Ovary (tissue), 10 donors: ENCODE results near the gene CCDC102A. TPM values are rescaled to one million over a fixed set of nuclear protein-coding genes. Genes with fewer than 3 reads are reported as not detected.
A peak's percentile ranks its signal among the peaks of the same experiment; 100 is the strongest.

Source experiments
- DNase-seq, 5 donors: peaks; one replicate each; pipeline ENCODE4 v3.0.0-alpha.2; 2019 to 2020
- H3K27ac ChIP-seq, 2 donors: fragments of 200-600 bp; one replicate each; pipeline versions ENCODE4 v1.5.1 to v1.8.0; 2019 to 2022
- H3K27me3 ChIP-seq: fragments of 200-600 bp; one replicate; pipeline ENCODE4 v1.8.0; 2022
- H3K36me3 ChIP-seq: fragments of 200-600 bp; sonication (generic); one replicate; pipeline ENCODE4 v1.5.1; 2019
- H3K4me1 ChIP-seq: one replicate; pipeline ENCODE4 v1.8.1; 2013; ENCODE audit warnings: mild to moderate bottlenecking, moderate library complexity; ENCODE audit not compliant: insufficient read depth
- H3K4me3 ChIP-seq: fragments of 200-600 bp; sonication (generic); one replicate; pipeline ENCODE4 v1.5.1; 2017
- H3K9me3 ChIP-seq, 2 donors: fragments of 200-600 bp in 1 of 2; sonication (generic) in 1 of 2; one replicate each; pipeline versions ENCODE4 v1.5.1 to v1.8.1; 2013 to 2019; ENCODE audit warnings: mild to moderate bottlenecking in 1 of 2, moderate library complexity in 1 of 2
- CTCF ChIP-seq, 3 donors: fragments of 450-650 bp in 2 of 3; fragments of 200-600 bp in 1 of 3; IDR thresholded peaks; one replicate each; pipeline versions ENCODE4 v1.5.1 to v1.8.0; 2016 to 2022; ENCODE audit warnings: antibody characterized with exemption in 3 of 3, mild to moderate bottlenecking in 1 of 3
- EP300 ChIP-seq: sonication (generic); formaldehyde crosslinking; IDR thresholded peaks from one replicate; pipeline ENCODE4 v1.6.1; 2017; ENCODE audit warnings: antibody characterized with exemption
- POLR2A ChIP-seq: fragments of 450-650 bp; IDR thresholded peaks from one replicate; pipeline ENCODE4 v1.6.1; 2017; ENCODE audit warnings: antibody characterized with exemption, mild to moderate bottlenecking, moderate library complexity
- WGBS, 3 donors: extraction: QIAGEN DNeasy Blood & Tissue Kit in 1 of 3; methylation state at CpG; one replicate each; pipeline versions ENCODE4 v1.1.5 to v1.1.7; 2013 to 2017; 5-methylcytosine and 5-hydroxymethylcytosine counted together
- intact Hi-C, 4 donors: fragments of 100-400 bp; cut with DNase I; formaldehyde crosslinking; loops; one replicate each; pipeline versions ENCODE4 v1.11.0 to v1.15.1; 2022 to 2023
- long read RNA-seq, 3 donors: library from polyadenylated mRNA in 2 of 3; unstranded in 2 of 3; transcript quantifications; one replicate each; pipeline ENCODE4 v2.0.0 and lab custom pipeline, GENCODE V29; 2021 to 2026
- polyA plus RNA-seq, 2 donors: library from polyadenylated mRNA; stranded (reverse); fragments of 200-250 nt in 1 of 2; fragments of 350-450 nt in 1 of 2; fragmentation: Illumina TruSeq in 1 of 2; extraction: RNeasy Lipid Tissue Mini Kit (QIAGEN cat#74804) in 1 of 2; gene quantifications; one replicate each; pipeline ENCODE4 v1.2.3, GENCODE V29; 2013 to 2014
- total RNA-seq, 7 donors: library from RNA; depleted of rRNA in 2 of 7; stranded (reverse); fragments of >200 nt in 2 of 7; fragmentation: NEBNext Ultra II Directional in 3 of 7; extraction: Animal tissue kit (Norgen Biotek cat#: 25700) in 3 of 7; gene quantifications; one replicate each; pipeline versions ENCODE4 v1.1.0 to v1.2.4, GENCODE V29; 2016 to 2023
- donor health status: DM: no; HTN: no; CAD: no; lungs with moderate emphysema.
- donor health status: DM: no; HTN: no; CAD: no.
- donor health status: Bipolar disorder and iron deficiency.
- donor health status: DM: yes; HTN: yes; CAD: no.
- donor health status: DM: no; HTN: no; CAD: no.
- donor health status: DM: yes; HTN: yes; CAD: no.

The CCDC102A gene
- total RNA-seq (10 to 100 TPM; 11.9 to 22.4 (median 15.6) TPM), polyA plus RNA-seq (10 to 100 TPM in 1 of 2 donors, 1 to 10 TPM in 1; 5.9 to 10.2 TPM)
- long read RNA-seq, donor 1, partial matches to known transcripts = 0 of 1 reads
- long read RNA-seq, donor 1, other reads (novel, unspliced or antisense) = 1 of 1 reads
- long read RNA-seq, donor 2, partial matches to known transcripts = 0 of 4 reads
- long read RNA-seq, donor 2, other reads (novel, unspliced or antisense) = 0 of 4 reads
- long read RNA-seq, donor 3, transcript CCDC102A-201 (9 exons, 2,463 nt) = major isoform, 83 of 122 reads
- long read RNA-seq, donor 3, partial matches to known transcripts = 30 of 122 reads
- long read RNA-seq, donor 3, other reads (novel, unspliced or antisense) = 9 of 122 reads

- peaks cover 9% of the 10 kb centered on the region for H3K4me1 ChIP-seq
- 0 to 1% (median 1%) methylated on average over 62 to 79 of the region's 81 CpGs for WGBS, 3 donors
Measured at GRCh38 chr16:57536306-57537193, at the start of gene CCDC102A. CCDC102A (minus strand) TSS chr16:57536571; CDS start chr16:57529177, 7,394 bp downstream.

GRCh38 chr16:57585051-57585687 lies 48.8 kb upstream of the CCDC102A start:
- no peak overlapping the region for H3K27ac ChIP-seq
- H3K36me3 ChIP-seq = no peaks in the 10 kb centered on the region
- WGBS, 3 donors = 29 to 39% (median 36%) methylated on average over 3 of the region's 3 CpGs
- intact Hi-C loops = no loop called here
- TF ChIP-seq CTCF (IDR thresholded peaks at IDR 0.05) (no peak), POLR2A (no peak), EP300 (no peak)
- H3K9me3 ChIP-seq = no peaks in the 10 kb centered on the region
- H3K27me3 ChIP-seq = no peaks in the 10 kb centered on the region
- no peak overlapping the region for H3K4me3 ChIP-seq
- no peak for DNase-seq
- H3K4me1 ChIP-seq = no peaks in the 10 kb centered on the region

More at GRCh38 chr16:57536306-57537193, at the start of gene CCDC102A:
- H3K4me3 ChIP-seq = peak within 1 kb of the TSS; percentile 67
- H3K27me3 ChIP-seq = no peaks in the 10 kb centered on the region
- intact Hi-C loops = no loop called here
- DNase-seq = peak in 2 of 5 donors; percentile 45 to 52
- no peaks in the 10 kb centered on the region for H3K9me3 ChIP-seq
- peak within 1 kb of the TSS; percentile 74 to 80 for H3K27ac ChIP-seq
- no peaks in the 10 kb centered on the region for H3K36me3 ChIP-seq
- TF ChIP-seq POLR2A (no peak), CTCF (IDR thresholded peaks at IDR 0.05) (no peak), EP300 (no peak)

GRCh38 chr16:57579361-57579665 lies 42.9 kb upstream of the CCDC102A start:
- WGBS, 3 donors = 41 to 58% (median 46%) methylated on average over 2 of the region's 2 CpGs
- H3K27ac ChIP-seq = no peak overlapping the region
- DNase-seq = no peak
- no peak overlapping the region for H3K4me3 ChIP-seq
- TF ChIP-seq EP300 = no peak
- TF ChIP-seq CTCF (IDR thresholded peaks at IDR 0.05) = no peak
- TF ChIP-seq POLR2A = no peak
- no peaks in the 10 kb centered on the region for H3K9me3 ChIP-seq
- no peaks in the 10 kb centered on the region for H3K36me3 ChIP-seq
- H3K27me3 ChIP-seq = no peaks in the 10 kb centered on the region
- peaks cover 2% of the 10 kb centered on the region for H3K4me1 ChIP-seq
- intact Hi-C loops = loop anchor here in 2 of 4 donors (10.0 kb wide), 3 partner anchors 285 to 425 kb away; partner anchors contain the start of genes USB1 (in 1 of the 2) and ZNF319 (in 1 of the 2)
